Measurements from ENCODE around the gene TNFAIP2.

The TNFAIP2 gene

DNA sequence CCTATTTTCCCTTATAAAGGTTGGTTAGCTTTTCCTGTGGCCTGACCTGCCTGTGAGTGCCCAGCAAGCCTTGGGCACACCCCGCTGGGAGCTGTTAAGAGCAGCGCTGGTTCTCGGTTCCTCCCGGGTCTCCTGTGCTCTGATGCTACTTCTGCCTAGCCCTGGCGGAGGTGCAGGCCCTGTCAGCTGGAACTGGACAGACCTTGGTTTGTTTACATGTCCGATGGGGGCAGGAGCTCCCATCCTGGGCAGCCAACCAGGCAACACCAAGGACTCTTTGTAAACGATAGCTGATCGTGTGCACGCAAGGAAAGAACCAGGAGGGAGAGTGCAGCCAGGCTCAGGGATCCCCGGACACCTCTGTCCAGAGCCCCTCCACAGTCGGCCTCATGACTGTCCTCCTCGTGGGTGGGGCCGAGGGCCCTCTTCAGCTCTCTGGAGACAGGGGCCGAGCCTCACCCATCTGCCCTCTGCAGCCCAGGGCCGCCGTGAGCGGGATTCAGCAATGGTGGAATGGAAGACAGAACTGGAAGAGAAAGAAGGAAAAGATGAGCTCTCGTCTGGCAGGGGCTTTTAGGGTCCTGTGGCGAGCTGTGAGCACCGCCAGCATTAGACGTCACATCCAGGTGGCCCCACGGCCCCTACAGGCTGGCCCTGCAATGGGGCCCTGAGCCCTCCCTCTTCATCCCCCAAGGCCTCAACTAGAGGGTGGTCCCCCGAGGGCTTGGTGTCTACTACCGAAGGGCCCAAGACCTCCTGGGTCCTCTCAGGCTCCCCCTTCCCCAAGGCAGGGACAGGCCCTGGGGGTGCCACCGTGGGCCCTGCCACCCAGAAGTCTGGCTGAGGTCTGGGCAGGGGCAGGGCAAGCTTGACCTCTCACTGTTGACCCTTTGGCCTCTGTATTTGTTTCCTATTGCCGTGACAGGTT is 12.3 kb downstream of the TNFAIP2 start:
- Histone ChIP-seq H3K4me3 (ENCODE audit: low read length) (no peak overlapping the region), H3K4me1 (ENCODE audit: control insufficient read depth, insufficient read depth, low read length) (peaks cover 18% of the 10 kb centered on the region), H3K4me2 (ENCODE audit: low read length) (no peak overlapping the region), H3K9me3 (replicated peaks; ENCODE audit: low read length) (no peaks in the 10 kb centered on the region), H3K27me3 (ENCODE audit: control insufficient read depth, insufficient read depth, low read length) (peaks cover 29% of the 10 kb centered on the region), H3K36me3 (ENCODE audit: insufficient read depth, low read length) (no peaks in the 10 kb centered on the region), H3K9ac (ENCODE audit: low read depth, low read length) (no peak overlapping the region)

DNA sequence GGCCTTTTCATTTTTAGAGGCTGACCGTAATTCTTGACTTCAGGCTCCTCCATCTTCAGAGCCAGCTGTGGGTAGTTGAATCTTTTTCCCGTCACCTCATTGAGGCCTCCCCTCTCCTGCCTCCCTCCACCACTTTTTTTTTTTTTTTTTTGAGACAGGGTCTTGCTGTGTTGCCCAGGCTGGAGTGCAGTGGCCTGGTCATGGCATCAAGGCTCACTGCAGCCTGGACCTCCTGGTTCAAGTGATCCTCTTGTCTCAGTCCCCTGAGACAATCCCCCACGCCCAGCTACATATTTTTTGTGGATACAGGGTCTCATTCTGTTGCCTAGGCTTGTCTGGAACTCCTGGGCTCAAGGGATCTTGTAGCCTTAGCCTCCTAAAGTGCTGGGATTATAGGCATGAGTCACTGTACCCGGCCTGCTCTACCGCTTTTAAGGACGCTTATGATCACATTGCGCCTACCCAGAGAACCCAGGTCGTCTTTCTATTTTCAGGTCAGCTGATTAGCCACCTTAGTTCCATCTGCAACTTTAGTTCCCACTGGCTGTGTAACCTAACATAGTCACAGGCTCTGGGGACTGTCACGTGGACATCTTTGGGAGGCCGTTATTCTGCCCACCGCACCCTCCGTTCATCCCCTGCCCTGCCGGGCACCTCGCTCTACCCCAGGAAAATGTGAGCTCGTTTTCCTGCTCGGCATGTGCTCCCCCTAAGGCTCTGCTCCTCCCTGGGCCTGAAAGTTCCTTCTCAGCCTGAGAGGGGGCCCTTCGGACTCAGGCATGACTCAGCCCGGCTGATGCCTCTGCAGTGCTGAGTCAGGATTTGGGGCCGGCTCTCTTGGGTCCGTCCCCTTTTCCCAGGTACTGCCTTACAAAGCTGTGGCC is 13.4 kb downstream of the TNFAIP2 start:
- no peak overlapping the region for H3K4me3 ChIP-seq (ENCODE audit: low read length)
- H3K9ac ChIP-seq (ENCODE audit: low read depth, low read length) = peak overlapping the region; percentile 20
- H3K4me2 ChIP-seq (ENCODE audit: low read length) = peak overlapping the region; percentile 65
- H3K9me3 ChIP-seq (replicated peaks; ENCODE audit: low read length) = no peaks in the 10 kb centered on the region
- H3K36me3 ChIP-seq (ENCODE audit: insufficient read depth, low read length) = no peaks in the 10 kb centered on the region
- peaks cover 38% of the 10 kb centered on the region for H3K27me3 ChIP-seq (ENCODE audit: control insufficient read depth, insufficient read depth, low read length)
- peaks cover 10% of the 10 kb centered on the region for H3K4me1 ChIP-seq (ENCODE audit: control insufficient read depth, insufficient read depth, low read length)

DNA sequence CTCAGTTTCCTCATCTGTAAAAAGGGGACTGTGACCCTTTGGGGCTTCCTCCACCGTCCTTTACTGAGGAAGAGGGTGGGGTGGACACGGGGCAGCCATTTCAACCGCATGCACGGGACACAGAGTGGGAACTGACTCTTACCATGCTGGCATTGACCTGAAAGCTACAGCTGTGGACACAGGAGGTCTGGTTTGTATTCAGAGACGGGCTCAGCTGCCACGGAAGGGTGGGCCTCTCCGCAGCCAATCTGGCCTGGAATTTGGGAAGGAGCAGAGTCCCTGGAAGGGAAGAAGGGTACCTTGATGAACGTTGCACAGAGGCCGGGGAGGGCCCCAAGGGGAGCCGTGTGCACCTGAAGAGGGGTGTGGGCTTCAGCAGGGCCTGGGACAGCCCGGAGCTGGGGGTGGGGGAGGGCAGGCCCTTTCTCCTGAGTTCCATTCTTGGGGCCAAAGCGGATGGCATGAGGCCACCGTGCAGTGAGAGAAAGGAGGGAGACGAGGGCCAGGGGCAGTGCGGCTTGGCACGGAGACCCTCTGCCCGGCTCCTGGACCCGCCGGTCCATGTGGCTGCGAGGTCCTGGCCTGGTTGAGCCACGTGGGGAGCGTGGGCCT is 14.5 kb downstream of the TNFAIP2 start:
- H3K4me2 ChIP-seq (ENCODE audit: low read length) = no peak overlapping the region
- no peaks in the 10 kb centered on the region for H3K9me3 ChIP-seq (replicated peaks; ENCODE audit: low read length)
- H3K36me3 ChIP-seq (ENCODE audit: insufficient read depth, low read length) = no peaks in the 10 kb centered on the region
- no peak overlapping the region for H3K4me3 ChIP-seq (ENCODE audit: low read length)
- no peak overlapping the region for H3K9ac ChIP-seq (ENCODE audit: low read depth, low read length)
- H3K4me1 ChIP-seq (ENCODE audit: control insufficient read depth, insufficient read depth, low read length) = peaks cover 10% of the 10 kb centered on the region
- peaks cover 50% of the 10 kb centered on the region for H3K27me3 ChIP-seq (ENCODE audit: control insufficient read depth, insufficient read depth, low read length)

DNA sequence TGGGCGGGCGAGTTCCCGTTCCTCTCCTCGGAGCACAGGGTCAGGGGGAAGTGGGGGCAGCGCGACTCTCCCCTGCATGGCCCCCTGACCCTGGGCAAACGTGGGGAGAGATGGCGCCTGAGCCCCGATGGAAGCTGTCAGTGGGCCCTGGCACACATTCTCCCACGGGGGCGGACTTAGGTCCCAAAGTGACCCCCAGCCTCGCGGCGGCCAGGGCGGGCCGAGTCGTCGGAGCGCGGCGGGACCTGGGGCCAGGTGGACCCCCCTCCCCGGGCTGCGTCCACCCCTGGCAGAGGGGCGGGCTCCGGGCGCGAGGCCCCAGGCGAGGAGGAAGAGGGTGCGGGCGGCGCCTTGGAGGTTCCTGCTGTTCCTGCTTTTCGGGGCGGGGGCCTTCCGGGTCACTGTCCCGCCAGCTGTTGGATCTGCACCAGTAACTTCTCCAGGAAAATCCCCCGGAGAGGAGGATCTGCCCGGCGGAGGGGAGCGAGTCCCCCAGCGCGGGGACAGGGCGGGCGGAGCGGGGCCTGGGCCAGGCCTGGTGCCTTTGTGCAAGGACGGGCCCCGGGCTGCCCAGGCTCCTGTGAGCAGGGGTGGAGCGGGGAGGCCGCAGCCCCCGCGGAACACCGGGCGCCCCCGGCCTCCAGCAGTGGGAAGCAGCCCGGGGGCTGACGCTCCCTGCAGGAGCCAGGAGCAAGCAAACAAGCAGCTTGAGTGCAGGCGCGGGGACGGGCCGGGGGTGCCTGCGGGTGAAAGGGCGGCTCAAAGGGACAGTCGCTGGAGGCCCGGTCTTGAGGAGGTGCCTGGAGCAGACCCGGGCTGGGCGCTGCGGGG is 15.3 kb downstream of the TNFAIP2 start:
- H3K4me2 ChIP-seq (ENCODE audit: low read length) = no peak overlapping the region
- no peak overlapping the region for H3K9ac ChIP-seq (ENCODE audit: low read depth, low read length)
- H3K4me3 ChIP-seq (ENCODE audit: low read length) = no peak overlapping the region
- H3K9me3 ChIP-seq (replicated peaks; ENCODE audit: low read length) = no peaks in the 10 kb centered on the region
- peaks cover 57% of the 10 kb centered on the region for H3K27me3 ChIP-seq (ENCODE audit: control insufficient read depth, insufficient read depth, low read length)
- peaks cover 10% of the 10 kb centered on the region for H3K4me1 ChIP-seq (ENCODE audit: control insufficient read depth, insufficient read depth, low read length)
- H3K36me3 ChIP-seq (ENCODE audit: insufficient read depth, low read length) = no peaks in the 10 kb centered on the region

DNA sequence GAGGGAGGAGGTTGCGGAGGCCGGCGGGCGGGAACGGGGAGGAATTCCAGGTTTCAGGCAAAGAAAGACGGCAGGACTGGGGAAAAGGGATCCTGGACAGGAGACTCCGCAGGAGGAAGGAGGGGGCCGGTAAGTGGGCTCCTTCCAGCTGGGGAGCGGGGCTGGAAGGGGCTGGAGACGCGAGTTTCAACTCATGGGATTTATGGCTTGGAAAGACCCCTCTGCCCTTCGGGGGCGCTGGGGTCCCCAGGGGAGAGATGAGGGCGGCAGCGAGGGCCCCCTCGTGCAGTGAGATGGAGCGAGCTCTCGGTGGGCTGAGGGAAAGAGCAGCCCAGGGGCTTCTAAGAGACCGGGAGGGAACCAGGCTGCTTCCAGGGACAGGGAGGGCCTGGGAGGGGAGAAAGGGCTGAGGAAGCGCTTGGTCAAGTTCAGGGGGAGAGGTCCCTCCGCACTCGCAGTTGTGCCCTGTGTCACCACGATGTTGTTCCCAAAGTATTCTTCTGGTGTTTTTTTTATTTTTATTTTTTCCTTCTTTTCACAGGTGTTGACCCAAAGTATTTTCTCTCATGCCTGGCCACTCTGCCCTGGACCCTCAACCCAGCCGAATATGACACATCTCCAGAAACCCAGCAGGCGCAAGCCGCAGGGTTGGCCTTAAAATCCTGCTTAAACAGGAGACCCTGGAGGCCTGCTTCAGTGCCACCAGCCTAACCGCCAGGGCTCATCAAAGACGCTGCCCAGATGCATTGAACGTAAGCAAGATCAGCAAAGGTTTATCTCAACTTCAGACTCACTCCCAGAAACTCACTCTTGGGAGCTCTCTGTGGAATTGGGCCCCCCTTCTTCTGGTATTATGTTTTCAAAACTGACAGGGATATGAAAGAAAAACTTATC is 16.1 kb downstream of the TNFAIP2 start:
- Histone ChIP-seq H3K4me2 (ENCODE audit: low read length) (no peak overlapping the region), H3K9ac (ENCODE audit: low read depth, low read length) (no peak overlapping the region), H3K4me1 (ENCODE audit: control insufficient read depth, insufficient read depth, low read length) (peaks cover 10% of the 10 kb centered on the region), H3K36me3 (ENCODE audit: insufficient read depth, low read length) (no peaks in the 10 kb centered on the region), H3K4me3 (ENCODE audit: low read length) (no peak overlapping the region), H3K9me3 (replicated peaks; ENCODE audit: low read length) (no peaks in the 10 kb centered on the region), H3K27me3 (ENCODE audit: control insufficient read depth, insufficient read depth, low read length) (peaks cover 57% of the 10 kb centered on the region)

DNA sequence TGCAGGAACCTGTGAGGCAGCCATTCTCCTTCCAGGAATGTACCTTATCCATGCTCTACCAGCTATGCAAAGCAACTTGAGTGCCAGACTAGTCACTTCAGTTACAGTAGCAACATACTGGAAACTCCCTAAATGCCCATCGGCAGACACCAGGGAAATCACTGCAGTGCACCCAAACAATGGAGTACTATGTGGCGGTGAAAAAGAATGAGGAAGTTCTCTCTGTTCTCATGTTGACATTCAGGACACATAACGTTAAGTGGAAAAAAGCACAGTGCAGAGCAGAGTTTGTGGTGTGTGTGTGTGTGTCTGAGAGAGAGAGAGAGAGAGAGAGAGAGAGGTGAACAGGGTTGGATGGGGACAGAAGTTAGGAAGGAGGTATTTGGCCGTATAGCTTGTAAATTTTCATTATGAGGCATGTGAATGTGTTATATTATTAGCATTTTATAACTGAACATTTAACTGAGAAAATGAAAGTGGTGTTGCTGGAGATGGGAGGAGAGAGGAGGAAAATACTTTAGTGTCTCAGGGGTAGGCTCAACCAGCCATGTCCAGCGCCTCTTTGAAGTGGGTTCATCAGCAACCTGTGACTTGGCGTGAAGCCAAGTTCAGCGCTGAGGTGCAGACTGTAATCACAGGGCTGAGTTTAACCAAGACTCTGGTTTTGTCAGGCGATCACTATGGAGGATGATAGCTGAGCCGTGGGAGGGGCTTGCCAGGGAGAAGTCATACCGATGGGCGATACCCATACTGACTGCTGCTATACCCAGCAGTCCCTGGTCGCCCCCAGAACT is 17.3 kb downstream of the TNFAIP2 start:
- H3K9ac ChIP-seq (ENCODE audit: low read depth, low read length) = no peak overlapping the region
- H3K36me3 ChIP-seq (ENCODE audit: insufficient read depth, low read length) = no peaks in the 10 kb centered on the region
- peaks cover 10% of the 10 kb centered on the region for H3K4me1 ChIP-seq (ENCODE audit: control insufficient read depth, insufficient read depth, low read length)
- no peak overlapping the region for H3K4me3 ChIP-seq (ENCODE audit: low read length)
- H3K9me3 ChIP-seq (replicated peaks; ENCODE audit: low read length) = no peaks in the 10 kb centered on the region
- no peak overlapping the region for H3K4me2 ChIP-seq (ENCODE audit: low read length)
- peaks cover 57% of the 10 kb centered on the region for H3K27me3 ChIP-seq (ENCODE audit: control insufficient read depth, insufficient read depth, low read length)

DNA sequence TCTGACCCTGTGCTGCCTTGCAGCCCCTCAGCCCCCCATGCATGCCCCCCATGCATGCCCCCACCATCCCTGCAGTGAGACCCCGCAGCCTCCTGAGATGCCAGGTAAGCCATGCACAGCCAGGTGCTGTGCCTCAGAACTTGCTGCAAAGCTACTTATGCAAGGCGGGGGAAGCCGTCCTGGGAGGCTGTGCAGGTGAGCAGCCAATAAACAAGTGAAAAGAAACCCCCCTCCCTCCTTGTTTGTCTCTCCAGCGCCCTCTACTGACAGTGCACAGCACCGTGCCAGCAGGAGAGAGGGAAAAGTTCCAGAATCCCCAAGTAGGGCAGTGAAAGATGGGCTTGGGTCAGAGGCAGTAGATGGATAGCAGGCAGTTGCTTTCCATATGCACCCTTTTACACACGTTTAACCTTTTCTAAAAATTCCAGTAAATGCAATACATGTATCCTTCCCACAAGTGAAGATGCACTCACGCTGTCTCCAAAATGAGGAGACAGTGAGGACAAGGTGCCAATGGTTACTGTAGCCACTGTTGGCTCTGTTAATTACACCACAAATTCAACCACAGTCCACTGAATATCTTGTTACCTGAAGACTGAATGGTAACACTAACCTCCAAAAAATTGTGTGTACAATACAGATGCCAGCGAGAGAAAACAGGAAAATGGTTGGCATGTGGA is 18.0 kb downstream of the TNFAIP2 start:
- H3K4me2 ChIP-seq (ENCODE audit: low read length) = no peak overlapping the region
- H3K4me1 ChIP-seq (ENCODE audit: control insufficient read depth, insufficient read depth, low read length) = peaks cover 9% of the 10 kb centered on the region
- H3K9ac ChIP-seq (ENCODE audit: low read depth, low read length) = no peak overlapping the region
- no peaks in the 10 kb centered on the region for H3K36me3 ChIP-seq (ENCODE audit: insufficient read depth, low read length)
- no peak overlapping the region for H3K4me3 ChIP-seq (ENCODE audit: low read length)
- H3K27me3 ChIP-seq (ENCODE audit: control insufficient read depth, insufficient read depth, low read length) = peaks cover 65% of the 10 kb centered on the region
- H3K9me3 ChIP-seq (replicated peaks; ENCODE audit: low read length) = no peaks in the 10 kb centered on the region

DNA sequence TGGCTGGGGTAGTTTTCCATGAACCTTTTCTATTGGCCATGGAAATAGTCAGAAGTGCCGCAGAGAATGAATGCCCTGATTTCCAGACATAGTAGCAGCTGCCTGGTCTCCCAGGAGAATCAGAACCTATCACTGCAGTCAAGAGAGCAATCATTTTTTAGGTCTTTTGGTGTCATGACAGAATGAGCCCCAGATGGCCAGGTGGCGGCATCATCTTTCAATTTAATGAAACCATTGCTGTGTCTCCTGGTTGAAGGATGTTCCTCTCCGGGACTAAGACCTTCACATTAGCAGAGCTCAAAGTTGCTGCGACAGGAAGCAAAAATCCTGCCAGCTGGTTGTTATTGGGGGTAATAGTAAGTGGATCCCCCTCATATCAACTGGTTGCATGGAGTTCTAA is 18.8 kb downstream of the TNFAIP2 start:
- no peak overlapping the region for H3K4me2 ChIP-seq (ENCODE audit: low read length)
- H3K27me3 ChIP-seq (ENCODE audit: control insufficient read depth, insufficient read depth, low read length) = peaks cover 73% of the 10 kb centered on the region
- no peaks in the 10 kb centered on the region for H3K36me3 ChIP-seq (ENCODE audit: insufficient read depth, low read length)
- H3K4me1 ChIP-seq (ENCODE audit: control insufficient read depth, insufficient read depth, low read length) = peaks cover 2% of the 10 kb centered on the region
- H3K9ac ChIP-seq (ENCODE audit: low read depth, low read length) = no peak overlapping the region
- H3K4me3 ChIP-seq (ENCODE audit: low read length) = no peak overlapping the region
- no peaks in the 10 kb centered on the region for H3K9me3 ChIP-seq (replicated peaks; ENCODE audit: low read length)

DNA sequence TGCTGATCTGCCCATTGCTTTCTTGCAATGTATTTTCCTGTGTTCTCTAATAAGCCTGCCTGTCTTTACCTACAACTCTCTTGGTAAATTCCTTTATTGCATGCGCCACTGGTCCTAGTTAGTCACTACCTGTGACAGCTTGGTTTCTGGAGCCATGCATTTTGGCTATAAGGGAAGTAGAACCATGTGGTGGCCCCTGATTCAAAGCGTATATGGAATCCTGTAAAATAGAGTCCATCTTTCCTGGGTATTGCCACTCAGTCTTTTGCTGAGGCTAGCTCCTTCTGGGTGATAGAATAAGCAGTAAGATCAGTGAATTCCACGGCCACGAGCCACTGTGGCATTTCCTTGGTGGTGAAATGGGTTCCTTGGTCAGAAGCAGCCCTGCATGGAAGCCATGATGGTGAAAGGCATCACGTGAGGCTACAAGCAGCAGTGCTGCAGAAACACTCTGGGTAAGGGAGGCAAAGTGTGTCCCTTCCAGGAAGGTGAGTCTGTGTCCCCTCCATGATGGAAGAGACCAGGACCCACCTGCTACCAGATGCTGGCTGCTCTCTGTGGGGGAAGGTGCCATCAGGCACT is 19.6 kb downstream of the TNFAIP2 start:
- Histone ChIP-seq H3K9me3 (replicated peaks; ENCODE audit: low read length) (no peaks in the 10 kb centered on the region), H3K4me2 (ENCODE audit: low read length) (no peak overlapping the region), H3K9ac (ENCODE audit: low read depth, low read length) (no peak overlapping the region), H3K36me3 (ENCODE audit: insufficient read depth, low read length) (no peaks in the 10 kb centered on the region), H3K27me3 (ENCODE audit: control insufficient read depth, insufficient read depth, low read length) (peaks cover 75% of the 10 kb centered on the region), H3K4me3 (ENCODE audit: low read length) (no peak overlapping the region), H3K4me1 (ENCODE audit: control insufficient read depth, insufficient read depth, low read length) (no peaks in the 10 kb centered on the region)
